Measurements from ENCODE around the gene FTO. TPM values are rescaled to one million over a fixed set of nuclear protein-coding genes. Genes with fewer than 3 reads are reported as not detected.

The FTO gene
- total and polyA plus RNA-seq, 2 of the 13 experiments (the other 11 are each of a cell fraction or from before 2014, with no cell fraction given) = 41.6 to 55.8 TPM

- TF ChIP-seq TBL1XR1 (IDR thresholded peaks at IDR 0.05; ENCODE audit: borderline replicate concordance, low read length, partially characterized antibody) (no peak), CHD2 (IDR thresholded peaks at IDR 0.05; ENCODE audit: low read depth, low read length) (no peak), KDM6A (CRISPR knock-in tag; IDR thresholded peaks at IDR 0.05; ENCODE audit: low read depth) (peak; percentile 47; the same call in 1 of the 2 replicates), ZBTB7B (CRISPR knock-in tag; IDR thresholded peaks at IDR 0.05) (peak; percentile 59; the same call in 1 of the 2 replicates), LCORL (IDR thresholded peaks at IDR 0.05) (no peak), LCORL (CRISPR knock-in tag; IDR thresholded peaks at IDR 0.05) (no peak), ZC3H4 (CRISPR knock-in tag; IDR thresholded peaks at IDR 0.05; ENCODE audit: borderline replicate concordance) (no peak), ZFP36L2 (CRISPR knock-in tag; IDR thresholded peaks at IDR 0.05) (no peak), ZNF10 (CRISPR knock-in tag; IDR thresholded peaks at IDR 0.05; ENCODE audit: borderline replicate concordance, low read depth) (no peak), ZNF839 (CRISPR knock-in tag; IDR thresholded peaks at IDR 0.05; ENCODE audit: borderline replicate concordance) (no peak), ZNF644 (CRISPR knock-in tag; IDR thresholded peaks at IDR 0.05; ENCODE audit: low read depth) (no peak), RERE (CRISPR knock-in tag; IDR thresholded peaks at IDR 0.05; ENCODE audit: low read depth) (no peak; the same call in 1 of the 2 replicates), NFYC (CRISPR knock-in tag; IDR thresholded peaks at IDR 0.05) (no peak), ZNF740 (CRISPR knock-in tag; IDR thresholded peaks at IDR 0.05) (no peak), ZNF776 (CRISPR knock-in tag; IDR thresholded peaks at IDR 0.05) (no peak), BATF2 (CRISPR knock-in tag; IDR thresholded peaks at IDR 0.05) (no peak), KLF12 (CRISPR knock-in tag; IDR thresholded peaks at IDR 0.05; ENCODE audit: borderline replicate concordance) (no peak)
- TF ChIP-seq, protein P1, sequence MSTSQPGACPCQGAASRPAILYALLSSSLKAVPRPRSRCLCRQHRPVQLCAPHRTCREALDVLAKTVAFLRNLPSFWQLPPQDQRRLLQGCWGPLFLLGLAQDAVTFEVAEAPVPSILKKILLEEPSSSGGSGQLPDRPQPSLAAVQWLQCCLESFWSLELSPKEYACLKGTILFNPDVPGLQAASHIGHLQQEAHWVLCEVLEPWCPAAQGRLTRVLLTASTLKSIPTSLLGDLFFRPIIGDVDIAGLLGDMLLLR (CRISPR knock-in tag; IDR thresholded peaks at IDR 0.05) = no peak
- TF ChIP-seq, protein P2, sequence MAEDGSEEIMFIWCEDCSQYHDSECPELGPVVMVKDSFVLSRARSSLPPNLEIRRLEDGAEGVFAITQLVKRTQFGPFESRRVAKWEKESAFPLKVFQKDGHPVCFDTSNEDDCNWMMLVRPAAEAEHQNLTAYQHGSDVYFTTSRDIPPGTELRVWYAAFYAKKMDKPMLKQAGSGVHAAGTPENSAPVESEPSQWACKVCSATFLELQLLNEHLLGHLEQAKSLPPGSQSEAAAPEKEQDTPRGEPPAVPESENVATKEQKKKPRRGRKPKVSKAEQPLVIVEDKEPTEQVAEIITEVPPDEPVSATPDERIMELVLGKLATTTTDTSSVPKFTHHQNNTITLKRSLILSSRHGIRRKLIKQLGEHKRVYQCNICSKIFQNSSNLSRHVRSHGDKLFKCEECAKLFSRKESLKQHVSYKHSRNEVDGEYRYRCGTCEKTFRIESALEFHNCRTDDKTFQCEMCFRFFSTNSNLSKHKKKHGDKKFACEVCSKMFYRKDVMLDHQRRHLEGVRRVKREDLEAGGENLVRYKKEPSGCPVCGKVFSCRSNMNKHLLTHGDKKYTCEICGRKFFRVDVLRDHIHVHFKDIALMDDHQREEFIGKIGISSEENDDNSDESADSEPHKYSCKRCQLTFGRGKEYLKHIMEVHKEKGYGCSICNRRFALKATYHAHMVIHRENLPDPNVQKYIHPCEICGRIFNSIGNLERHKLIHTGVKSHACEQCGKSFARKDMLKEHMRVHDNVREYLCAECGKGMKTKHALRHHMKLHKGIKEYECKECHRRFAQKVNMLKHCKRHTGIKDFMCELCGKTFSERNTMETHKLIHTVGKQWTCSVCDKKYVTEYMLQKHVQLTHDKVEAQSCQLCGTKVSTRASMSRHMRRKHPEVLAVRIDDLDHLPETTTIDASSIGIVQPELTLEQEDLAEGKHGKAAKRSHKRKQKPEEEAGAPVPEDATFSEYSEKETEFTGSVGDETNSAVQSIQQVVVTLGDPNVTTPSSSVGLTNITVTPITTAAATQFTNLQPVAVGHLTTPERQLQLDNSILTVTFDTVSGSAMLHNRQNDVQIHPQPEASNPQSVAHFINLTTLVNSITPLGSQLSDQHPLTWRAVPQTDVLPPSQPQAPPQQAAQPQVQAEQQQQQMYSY (CRISPR knock-in tag; IDR thresholded peaks at IDR 0.05) = no peak
- TF ChIP-seq, protein P3, sequence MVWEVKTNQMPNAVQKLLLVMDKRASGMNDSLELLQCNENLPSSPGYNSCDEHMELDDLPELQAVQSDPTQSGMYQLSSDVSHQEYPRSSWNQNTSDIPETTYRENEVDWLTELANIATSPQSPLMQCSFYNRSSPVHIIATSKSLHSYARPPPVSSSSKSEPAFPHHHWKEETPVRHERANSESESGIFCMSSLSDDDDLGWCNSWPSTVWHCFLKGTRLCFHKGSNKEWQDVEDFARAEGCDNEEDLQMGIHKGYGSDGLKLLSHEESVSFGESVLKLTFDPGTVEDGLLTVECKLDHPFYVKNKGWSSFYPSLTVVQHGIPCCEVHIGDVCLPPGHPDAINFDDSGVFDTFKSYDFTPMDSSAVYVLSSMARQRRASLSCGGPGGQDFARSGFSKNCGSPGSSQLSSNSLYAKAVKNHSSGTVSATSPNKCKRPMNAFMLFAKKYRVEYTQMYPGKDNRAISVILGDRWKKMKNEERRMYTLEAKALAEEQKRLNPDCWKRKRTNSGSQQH (CRISPR knock-in tag; IDR thresholded peaks at IDR 0.05; ENCODE audit: low read depth) = no peak
Measured at GRCh38 chr16:54175169-54175551, 471.2 kb downstream of the FTO start (continued).
